Suprapubic skin (tissue), 3 donors: ENCODE measurements around the gene SORCS3.

Experiments used
- CTCF ChIP-seq, 2 donors: fragments of 200-600 bp in 1 of 2; fragments of 450-650 bp in 1 of 2; sonication (generic) in 1 of 2; IDR thresholded peaks; one replicate each; pipeline ENCODE4 v1.5.1; 2016 to 2019; ENCODE audit warnings: antibody characterized with exemption in 2 of 2, mild to moderate bottlenecking in 1 of 2, moderate library complexity in 1 of 2
- EP300 ChIP-seq: sonication (generic); formaldehyde crosslinking; IDR thresholded peaks from one replicate; pipeline ENCODE4 v1.6.1; 2017; ENCODE audit warnings: antibody characterized with exemption
- POLR2A ChIP-seq, 2 donors: fragments of 450-650 bp; IDR thresholded peaks; one replicate each; pipeline ENCODE4 v1.6.1; 2017; ENCODE audit warnings: antibody characterized with exemption in 2 of 2, mild to moderate bottlenecking in 2 of 2, moderate library complexity in 2 of 2

DNA sequence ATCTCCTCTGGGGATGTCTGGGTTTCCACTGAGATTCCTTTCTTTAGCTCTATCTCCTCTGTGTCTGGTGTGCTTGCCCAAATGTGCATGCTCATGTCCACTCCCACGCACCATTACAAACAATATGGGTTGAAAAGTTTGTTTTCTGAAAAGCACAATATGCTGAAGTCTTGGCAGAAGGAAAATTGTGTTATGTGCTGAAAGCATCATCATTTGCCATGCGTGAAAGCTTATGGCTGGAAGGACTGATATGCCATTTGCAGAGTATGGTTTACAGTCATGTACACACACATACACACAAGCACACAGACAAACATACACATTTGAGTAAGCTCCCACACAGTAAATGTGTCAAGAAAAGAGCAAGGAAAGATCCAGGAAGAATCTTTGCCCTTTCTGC, 231.6 kb downstream of the SORCS3 start:
- TF ChIP-seq POLR2A (IDR thresholded peaks at IDR 0.05) (no peak), CTCF (IDR thresholded peaks at IDR 0.05) (no peak), EP300 (no peak)
